Activated CD4-positive, CD25-positive, alpha-beta regulatory T cell treated with anti-CD3 and anti-CD28 coated beads, Interleukin-2, amount 50 U/mL, for 72 hours (primary cell): ENCODE results near the gene SLC9A3.
A peak's percentile ranks its signal among the peaks of the same experiment; 100 is the strongest.

ENCODE experiments used
- DNase-seq: peaks from one replicate; pipeline ENCODE4 v3.0.0; 2021

SLC9A3 gene

DNA sequence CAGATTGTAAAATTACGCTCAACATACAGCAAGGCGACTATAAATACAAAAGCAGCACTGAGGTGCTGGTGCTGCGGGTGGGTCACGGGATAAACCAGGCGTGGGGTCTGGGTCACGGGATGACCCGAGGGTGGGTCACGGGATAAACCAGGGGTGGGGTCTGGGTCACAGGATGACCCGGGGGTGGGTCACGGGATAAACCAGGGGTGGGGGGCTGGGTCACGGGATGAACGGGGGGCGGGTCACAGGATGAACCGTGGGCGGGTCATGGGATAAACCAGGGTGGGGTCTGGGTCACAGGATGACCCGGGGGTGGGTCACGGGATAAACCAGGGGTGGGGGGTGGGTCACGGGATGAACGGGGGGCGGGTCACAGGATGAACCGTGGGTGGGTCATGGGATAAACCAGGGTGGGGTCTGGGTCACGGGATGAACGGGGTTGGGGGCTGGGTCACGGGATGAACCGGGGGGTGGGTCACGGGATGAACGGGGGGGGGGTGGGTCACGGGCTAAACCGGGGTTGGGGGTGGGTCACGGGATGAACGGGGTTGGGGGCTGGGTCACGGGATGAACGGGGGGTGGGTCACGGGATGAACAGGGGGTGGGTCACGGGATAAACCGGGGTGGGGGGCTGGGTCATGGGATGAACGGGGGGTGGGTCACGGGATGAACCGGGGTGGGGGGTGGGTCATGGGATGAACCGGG lies 30.2 kb upstream of the SLC9A3 start:
- DNase-seq, result no peak

DNA sequence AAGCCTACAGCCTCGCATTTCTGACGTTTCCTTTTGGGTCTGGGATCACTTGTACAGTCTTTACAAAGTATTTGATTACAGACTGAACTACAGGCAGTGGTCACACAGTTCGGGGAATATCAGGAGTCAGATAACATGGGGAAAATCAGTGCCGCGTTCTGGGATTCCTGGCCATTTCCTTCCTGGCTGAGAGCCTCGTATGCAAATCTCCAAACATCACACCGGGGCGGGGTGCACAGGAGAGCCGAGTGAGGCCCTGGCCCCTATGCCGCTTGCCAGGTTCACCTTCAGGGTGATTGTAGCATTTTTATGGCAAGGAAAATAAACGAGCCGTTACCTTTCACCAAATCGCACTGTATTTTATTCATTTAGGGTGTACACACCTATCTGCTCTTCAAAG lies 29.6 kb upstream of the SLC9A3 start:
- no peak for DNase-seq

DNA sequence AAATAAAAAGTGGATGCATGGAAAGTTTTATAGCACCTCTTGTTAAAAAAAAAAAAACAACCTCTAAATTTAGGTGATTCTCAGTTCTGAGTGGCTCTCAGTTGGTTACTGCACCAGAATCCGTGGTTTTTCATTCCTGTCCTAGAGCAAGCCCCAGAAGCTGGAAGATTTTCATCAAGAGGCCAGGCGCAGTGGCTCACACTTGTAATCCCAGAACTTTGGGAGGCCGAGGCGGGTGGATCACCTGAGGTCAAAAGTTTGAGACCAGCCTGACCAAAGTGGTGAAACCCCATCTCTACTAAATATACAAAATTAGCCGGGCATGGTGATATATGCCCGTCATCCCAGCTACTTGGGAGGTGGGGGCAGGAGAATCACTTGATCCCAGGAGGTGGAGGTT lies 27.2 kb upstream of the SLC9A3 start:
- DNase-seq, result no peak

DNA sequence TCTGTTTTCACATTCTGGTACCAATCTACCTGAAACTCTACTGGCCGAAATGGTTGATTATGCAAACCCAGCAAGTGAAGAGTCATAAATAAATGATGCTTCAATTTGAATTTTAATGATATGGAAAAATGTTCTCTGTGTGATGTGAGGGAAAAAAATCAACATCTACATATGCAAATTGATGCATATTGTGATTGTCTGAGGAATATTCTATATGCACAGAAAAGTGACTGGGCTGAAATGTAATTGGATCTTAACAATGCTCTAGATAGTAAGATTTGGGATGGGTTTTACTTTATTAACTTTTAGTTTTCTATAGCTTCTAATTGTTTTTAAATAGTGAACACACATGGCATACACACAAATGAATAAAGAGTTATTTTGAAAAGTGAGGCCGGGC lies 25.0 kb upstream of the SLC9A3 start:
- no peak for DNase-seq

DNA sequence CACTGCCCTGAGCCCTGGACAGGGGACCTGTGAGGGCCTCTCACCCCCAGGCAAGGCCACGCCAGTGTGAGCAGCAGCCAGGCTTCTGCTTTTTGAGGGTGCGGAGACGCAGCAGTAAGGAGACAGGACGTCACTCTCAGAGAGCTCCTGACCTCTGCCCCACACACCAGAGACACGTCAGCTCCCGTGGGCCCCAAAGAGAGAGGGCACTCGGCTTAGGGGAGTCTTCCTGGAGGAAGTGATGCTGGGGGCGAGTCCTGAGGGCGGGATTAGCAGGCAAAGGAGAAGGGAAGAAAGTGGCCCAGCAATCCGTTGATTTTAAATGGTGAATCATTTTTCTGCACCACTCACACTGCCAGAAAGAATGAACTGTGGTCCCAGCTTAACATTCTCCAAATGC lies 24.0 kb upstream of the SLC9A3 start:
- DNase-seq, result peak; percentile 22

DNA sequence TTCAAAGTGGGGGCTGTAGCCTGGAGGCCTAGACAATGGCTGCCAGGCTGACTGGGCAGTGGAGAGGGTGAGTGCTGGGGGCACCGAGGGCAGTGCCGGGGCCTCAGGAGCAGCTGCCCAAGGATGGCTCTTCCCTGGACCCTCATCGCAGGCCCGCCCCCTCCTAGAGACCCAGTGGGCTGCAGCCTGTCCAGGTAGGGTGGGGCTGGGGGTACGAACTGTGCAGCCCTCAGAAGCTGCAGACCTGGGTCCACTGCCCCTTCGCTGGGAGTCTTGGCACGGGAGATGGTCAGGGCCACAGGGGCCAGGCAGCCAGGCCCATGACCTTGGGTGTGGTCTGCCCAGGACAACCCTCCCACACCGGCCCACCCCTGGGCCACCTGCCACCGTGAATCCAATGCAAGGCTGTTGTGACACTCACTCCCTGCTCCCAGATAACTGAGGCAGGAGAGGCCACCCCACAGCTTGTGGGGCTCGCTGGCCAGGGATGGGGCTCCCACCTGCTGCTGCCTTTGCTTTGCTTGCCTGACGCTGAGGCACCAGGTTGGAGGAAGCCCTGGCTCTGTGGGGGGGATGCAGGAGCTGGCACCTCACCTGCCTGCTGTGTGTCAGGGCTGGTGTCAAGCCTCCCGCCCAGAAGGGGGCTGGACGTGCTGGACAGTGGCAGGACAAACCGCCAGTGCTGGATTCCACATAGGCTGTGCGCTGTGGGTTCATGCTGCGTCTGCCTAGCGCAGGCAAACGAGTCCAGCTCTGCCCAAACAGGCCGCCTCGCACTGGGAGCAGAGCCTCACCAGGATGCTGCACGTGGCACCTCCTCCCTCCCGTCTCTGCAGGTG lies 23.1 kb upstream of the SLC9A3 start:
- no peak for DNase-seq

DNA sequence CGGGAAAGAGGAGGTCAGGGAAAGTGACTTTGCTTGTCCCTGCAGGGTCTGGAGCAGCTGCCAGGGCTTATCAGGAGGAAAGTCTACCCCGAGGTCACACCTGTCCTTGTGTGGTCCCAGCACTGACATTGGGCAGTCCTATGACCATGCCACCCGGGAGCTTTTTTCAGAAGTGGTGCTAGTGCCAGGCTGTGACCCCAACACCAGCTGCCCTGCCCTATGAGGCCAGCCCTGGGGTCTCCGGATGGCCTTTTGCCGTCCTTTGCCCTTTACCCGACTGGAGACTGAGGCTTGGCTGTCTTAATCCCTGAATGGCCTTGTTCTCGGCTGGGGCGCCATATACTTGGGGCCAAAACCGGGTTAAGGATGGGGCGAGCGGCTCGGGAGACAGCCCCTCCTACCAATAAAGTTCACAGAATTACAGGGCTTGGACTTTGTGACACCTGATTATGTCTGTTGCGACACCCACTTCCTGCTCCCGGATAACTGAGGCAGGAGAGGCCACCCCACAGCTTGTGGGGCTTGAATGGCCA lies 22.2 kb upstream of the SLC9A3 start:
- DNase-seq, result no peak

DNA sequence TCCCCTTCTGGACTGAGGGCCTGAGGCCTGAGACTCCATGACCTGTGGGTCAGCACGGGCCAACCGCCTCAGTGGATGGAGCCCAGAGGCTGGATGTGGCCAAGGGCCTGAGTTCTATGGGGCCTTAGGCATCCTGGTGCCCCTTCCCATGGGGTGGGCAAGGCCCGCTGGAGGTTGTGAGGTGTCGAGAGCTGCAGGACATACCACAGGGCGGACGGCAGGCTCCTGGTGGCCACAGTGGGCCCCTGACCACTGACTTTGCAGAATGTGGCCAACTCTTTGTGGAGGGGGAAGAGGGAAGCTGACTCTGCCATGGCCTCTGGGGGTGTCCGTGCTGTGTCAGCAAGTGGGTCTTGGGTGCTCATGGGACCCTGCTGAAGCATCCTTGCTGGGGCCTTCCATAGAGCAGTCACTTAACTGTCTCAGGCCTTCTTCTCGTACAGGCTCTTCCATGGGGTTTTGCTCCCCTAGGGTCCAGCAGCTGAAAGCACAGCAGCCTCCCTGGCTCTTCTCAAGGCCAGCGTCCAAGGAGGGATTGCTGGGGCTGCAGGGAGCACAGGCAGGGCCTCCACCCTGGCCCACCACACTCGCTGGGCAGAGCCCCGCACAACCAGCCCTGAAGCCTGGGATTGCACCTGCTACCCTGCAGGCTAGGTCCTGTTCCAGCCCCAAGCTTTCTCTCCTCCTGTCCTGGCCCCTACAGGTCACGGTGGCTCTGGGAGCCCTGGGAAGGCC lies 21.6 kb upstream of the SLC9A3 start:
- DNase-seq, result peak; percentile 25

DNA sequence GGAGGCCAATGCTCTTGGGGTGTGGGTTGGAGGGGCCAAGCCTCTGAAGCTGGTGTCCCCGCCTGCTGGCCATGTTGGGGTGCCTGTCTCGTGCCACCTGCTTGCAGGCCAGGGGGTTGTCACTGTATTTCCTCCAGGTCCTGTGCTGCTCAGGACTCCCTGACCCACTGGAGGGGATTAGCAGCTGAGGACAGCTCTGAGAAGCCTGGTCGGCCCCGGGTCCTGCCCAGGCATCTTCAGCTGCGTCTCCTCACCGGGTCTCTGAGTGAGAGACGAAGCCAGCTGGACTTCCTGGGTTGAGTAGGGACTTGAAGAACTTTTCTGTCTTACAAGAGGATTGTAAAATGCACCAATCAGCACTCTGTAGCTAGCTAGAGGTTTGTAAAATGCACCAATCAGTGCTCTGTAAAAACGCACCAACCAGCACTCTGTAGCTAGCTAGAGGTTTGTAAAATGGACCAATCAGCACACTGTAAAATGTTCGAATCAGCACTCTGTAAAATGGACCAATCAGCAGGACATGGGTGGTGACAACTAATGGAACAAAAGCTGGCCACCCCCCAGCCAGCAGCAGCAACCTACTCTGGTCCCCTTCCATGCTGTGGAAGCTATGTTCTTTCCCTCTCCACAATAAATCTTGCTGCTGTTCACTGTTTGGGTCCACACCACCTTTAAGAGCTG lies 20.6 kb upstream of the SLC9A3 start:
- peak; percentile 26 for DNase-seq

DNA sequence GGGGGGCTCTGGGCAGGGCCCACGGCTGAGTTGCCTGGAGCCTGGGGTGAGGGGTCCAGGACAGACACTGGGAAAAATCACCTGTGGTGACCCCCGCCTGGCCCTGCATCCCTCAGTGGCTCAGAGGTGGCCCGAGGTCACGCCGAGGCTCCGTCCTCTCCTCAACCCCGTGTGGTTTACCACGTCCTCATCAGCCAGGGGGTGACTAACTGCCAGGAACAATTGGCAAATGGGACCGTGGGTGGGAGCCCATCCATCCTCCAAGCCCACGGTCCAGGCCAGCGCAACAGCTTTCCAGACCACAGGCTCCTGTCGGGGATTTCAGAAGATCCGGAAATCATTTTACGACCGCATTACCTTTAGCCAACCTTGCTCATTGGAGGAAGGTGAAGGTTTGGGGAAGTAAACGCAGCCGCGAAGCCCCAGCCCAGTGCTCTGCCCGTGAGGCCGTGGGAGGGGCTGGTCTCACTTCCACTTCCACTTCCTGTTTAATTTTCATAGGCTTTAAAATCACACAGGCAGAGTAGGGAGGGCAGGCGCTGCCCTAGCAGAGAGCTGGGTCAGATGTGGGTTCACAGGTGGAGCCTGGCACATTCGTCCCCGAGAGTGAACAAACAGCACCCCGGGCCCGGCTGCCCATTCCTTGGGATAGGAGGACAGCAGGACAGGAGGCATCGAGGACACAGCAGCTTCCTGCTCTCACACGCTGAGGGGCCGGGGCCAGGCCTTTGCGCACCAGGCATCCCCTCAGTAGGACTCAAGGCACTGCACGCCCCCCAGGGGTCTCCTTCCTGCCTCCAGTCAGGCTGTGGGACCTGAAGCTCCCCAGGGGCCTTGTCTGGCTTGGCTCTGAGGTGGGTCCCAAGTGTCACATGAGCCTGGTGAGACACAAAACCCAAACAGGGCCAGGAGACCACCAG lies 19.8 kb upstream of the SLC9A3 start:
- DNase-seq, result peak; percentile 57

DNA sequence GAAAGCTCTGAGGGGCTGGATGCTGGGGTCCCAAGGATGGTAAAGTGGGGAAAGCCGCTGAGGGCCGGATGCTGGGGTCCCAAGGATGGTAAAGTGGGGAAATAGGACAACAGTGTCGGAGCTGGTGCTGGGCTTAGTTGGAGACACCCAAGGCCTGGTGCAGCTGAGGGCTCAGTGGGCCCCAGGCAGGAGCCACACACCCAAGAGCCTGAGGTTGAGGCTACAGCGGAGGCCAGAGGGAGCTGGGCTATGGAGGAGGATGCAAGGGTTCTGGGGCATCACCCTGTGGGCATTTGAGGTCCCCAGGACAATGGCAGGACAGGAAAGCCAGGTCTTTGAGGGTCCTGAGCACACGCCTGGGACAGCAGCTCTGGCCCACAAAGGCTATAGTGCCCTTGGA lies 19.1 kb upstream of the SLC9A3 start:
- DNase-seq, result no peak

DNA sequence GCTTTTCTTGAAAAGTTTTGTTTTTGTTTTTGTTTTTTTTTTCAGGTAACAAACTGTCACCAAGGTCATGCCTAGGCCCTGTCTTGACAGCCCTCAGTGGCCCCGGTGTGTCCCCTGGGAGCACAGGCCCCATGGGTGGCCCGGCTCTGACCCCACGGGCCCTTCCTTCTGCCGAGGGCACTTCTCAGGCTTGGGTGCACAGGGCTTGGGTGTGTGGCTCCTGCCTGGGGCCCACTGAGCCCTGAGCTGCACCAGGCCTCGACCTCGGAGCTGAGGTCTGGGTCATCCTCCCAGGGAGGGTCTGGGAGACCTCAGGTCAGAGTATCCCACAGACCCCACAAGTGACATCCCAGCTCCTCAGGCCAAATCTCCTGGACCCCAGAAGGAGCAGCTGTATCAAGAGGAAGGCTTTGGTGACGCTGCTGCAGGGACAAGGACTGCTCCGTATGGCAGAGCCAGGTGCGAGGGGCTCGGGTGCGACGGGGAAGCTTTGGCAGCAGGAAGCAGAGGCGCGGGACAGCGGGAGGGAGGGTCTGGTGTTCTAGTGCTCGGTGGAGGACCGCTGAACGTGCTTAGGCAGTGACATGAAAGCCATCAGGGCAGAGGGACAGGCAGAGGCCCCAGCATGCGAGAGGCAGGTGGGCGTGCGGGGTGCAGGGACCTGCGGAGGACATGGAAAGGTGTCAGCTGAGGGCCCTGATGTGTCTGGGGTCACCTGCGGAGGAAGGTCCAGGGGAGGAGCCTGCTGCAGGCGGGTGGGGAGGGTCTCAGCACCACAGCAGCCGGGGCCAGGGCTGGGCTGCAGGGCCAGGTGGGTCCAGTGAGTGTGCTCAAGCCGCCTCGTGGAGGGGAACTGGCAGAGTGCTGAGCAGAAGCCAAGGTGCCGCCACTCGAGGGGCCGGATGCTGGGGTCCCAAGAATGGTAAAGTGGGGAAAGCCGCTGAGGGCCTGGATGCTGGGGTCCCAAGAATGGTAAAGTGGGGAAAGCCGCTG lies 18.4 kb upstream of the SLC9A3 start:
- peak; percentile 29 for DNase-seq

DNA sequence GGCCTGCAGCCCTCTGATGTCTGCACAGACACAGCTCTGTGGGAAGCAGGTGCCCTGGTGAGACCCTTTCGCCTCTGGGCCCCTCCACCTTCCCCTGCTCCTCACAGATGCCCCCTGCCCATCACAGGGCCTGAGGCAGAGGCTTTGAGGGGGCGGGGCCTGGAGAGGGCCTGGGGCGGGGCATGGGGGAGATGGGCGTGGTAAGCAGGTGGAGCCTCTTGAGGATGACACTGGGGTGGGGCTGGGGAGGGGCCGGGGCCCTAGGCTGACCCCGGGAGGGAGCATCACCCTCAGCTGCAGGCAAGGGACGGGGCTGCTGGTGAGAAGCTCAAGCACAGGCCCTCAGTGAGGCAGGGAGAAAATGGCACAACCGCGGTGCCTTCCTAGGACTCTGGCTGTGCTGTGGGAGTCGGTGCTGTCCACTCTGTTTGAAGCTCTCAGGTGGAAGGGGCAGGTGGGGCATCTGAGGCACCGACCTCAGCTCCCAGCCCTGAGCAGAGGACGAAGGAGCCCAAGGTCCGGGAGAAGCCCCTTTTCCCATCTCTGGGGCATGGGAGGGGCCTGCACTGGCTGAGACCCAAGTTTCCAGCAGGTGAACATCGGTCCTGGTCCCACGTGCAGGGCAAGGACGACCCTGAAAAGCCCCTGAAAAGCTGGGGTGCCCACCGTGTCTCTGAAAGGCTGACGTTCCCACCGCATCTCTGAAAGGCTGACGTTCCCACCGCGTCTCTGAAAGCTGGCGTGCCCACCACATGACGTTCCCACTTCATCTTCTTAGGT lies 17.5 kb upstream of the SLC9A3 start:
- peak; percentile 37 for DNase-seq

DNA sequence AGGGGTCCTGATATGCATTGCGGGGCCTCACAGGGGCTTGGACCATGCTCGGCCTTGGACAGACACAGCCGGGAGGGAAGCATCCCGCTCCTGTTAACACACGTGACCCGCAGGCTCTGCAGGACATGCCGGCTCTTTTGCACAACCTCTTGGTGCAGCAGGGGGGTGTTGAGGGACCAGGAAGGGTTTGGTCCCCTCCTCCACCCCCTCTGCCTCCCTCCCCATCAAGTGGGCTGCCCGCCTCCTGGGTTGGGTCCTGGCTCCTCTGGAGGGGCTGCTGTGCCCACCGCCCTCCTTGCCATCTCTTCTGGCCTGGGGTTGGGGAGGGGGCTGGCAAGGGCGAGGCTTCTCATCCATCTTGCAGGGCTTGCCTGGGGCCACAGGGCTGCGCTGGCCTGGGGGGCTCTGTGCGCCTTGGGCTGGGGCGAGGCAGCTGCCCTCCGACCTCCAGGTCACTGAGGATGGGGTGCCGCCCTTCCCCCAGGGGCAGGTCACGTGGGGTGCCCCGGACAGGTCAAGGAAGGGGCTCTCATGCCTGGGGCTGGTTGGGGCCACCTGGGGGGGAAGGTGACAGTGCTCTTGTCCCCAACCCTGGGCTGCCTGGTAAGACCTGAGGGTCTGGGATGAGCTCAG lies 16.8 kb upstream of the SLC9A3 start:
- DNase-seq, result peak; percentile 23

DNA sequence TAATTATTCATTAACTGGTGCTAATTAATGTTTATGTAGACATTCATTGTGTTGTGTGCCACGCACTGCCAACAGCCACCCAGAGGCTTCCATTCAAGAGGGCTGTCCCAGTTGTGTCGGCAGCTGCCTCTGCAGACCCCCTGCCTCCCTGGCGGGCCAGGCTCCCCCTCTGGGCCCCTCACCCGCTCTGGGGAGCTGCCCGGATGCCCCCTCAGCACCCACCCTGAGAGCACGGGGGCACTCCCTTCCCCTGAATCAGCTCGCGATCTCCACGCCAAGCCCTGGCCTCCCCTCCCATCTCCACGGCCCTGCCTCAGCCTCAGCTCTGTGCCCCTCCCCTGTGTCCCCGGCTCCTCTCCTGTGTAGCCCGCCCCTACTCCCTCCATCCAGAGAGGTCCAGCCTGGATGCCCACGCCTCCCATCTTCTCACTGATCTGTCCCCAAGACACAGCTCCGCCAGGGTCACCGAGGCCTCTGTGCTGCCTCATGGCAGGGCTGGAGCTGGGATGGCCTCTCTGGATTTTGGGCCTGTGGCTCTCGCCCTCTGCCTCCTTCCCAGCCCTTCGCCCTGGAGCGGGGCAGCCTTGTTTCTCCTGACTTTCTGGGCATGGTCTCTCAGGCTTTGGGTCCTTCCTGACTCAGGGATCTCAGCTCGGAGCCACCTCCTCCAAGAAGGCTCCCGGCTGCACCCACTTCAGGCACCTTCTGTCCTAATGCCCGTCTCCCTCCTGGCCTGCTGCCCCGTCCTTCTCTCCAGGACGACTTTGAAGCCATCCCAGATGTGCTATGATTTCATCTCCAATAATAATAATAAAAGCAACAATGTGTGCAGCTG lies 16.0 kb upstream of the SLC9A3 start:
- peak; percentile 26 for DNase-seq

DNA sequence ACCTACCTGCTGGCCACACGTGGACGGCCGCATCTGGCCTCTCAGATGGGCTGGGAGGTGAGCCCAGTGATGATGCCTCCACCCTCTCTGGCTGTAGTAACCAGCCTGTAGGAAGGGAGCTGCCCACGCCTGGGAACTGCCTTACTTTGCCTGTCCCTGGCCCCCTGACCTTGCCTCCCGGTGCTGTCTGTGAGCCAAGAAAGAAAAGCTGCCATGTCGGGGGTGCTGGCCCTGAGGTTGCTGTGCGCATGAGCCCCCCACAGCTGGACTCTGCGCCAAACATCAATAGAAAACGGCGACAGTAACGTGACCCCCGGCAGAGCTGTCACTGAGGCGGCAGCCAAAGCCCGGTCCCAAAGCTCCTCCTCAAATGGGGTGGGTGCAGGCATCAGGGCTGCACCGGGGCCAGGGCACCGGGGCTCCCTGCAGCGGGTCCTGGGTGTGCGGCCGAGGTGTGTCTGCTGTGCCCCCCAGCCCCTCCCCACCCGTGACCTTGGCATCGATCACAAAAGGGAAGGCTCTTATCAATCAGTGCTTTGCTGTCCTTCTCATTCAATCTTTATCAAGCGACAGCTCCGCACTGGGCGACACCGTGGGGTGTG lies 15.3 kb upstream of the SLC9A3 start:
- DNase-seq, result peak; percentile 25

DNA sequence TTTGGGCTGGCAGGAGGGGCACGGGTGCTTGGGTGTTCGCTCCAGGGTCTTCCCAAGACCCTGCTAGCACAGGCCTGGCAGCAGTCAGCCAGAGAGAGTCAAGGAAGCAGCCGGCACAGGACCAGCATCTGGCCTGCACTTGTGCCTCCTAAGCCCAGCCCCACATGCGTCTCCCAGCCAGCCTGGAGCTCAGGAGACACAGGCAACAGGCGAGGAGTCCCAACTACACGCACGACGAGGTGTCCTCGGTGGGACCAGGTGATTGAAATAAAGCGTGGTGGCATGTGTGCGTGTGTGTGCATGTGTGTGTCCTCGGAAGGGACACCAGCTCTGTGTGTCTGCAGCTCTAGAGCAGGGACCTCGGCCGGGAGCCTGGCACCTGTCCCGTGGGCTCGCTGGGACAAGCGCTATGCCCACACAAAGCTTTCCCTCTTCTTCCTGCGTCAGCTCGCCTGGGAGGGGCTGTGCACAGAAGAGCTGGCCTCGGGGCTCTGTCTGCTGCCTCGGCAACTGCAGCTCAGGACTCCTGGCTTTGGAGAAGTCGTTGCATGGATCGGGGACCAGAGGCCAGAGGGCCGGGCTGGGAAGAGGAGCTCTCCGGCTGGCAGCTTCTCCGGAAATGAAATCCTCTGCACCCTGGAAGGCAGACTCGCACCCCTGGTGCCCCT lies 14.7 kb upstream of the SLC9A3 start:
- peak; percentile 27 for DNase-seq
